Liver (tissue), 9 donors: Measurements from ENCODE around the gene DZIP1. TPM values are rescaled to one million over a fixed set of nuclear protein-coding genes. Genes with fewer than 3 reads are reported as not detected.

Experiments
- DNase-seq: peaks from one replicate; pipeline ENCODE4 v3.0.0-alpha.2; 2017; ENCODE audit warnings: low spot score
- H3K27ac ChIP-seq, 2 donors: one replicate each; pipeline ENCODE4 v1.7.0; 2013; ENCODE audit warnings: inconsistent platforms in 2 of 2, low read length in 2 of 2, control low read depth in 1 of 2, low read depth in 1 of 2, mild to moderate bottlenecking in 1 of 2
- H3K27me3 ChIP-seq, 4 donors: one replicate each; pipeline versions ENCODE4 v1.6.1 to v1.7.0; 2013; ENCODE audit warnings: low read length in 3 of 4, inconsistent platforms in 1 of 4, mild to moderate bottlenecking in 1 of 4, moderate library complexity in 1 of 4; ENCODE audit not compliant: control insufficient read depth in 4 of 4, insufficient read depth in 4 of 4
- H3K36me3 ChIP-seq, 4 donors: one replicate each; pipeline versions ENCODE4 v1.6.1 to v1.7.0; 2013; ENCODE audit warnings: low read length in 3 of 4, mild to moderate bottlenecking in 3 of 4, low read depth in 1 of 4, moderate library complexity in 1 of 4; ENCODE audit not compliant: control insufficient read depth in 4 of 4, insufficient read depth in 3 of 4
- H3K4me1 ChIP-seq, 4 donors: one replicate each; pipeline versions ENCODE4 v1.6.1 to v1.7.0; 2013; ENCODE audit warnings: low read length in 3 of 4, mild to moderate bottlenecking in 3 of 4, moderate library complexity in 1 of 4; ENCODE audit not compliant: control insufficient read depth in 4 of 4, insufficient read depth in 4 of 4
- H3K4me3 ChIP-seq, 3 donors: one replicate each; pipeline versions ENCODE4 v1.6.1 to v1.7.0; 2013; ENCODE audit warnings: low read length in 3 of 3, control low read depth in 1 of 3, low read depth in 1 of 3, mild to moderate bottlenecking in 1 of 3
- H3K9ac ChIP-seq, 2 donors: one replicate each; pipeline ENCODE4 v1.7.0; 2013; ENCODE audit warnings: low read length in 2 of 2, mild to moderate bottlenecking in 2 of 2, moderate library complexity in 2 of 2, control low read depth in 1 of 2, low read depth in 1 of 2
- H3K9me3 ChIP-seq, 4 donors: one replicate each; pipeline versions ENCODE4 v1.6.1 to v1.7.0; 2013; ENCODE audit warnings: low read length in 3 of 4; ENCODE audit not compliant: control insufficient read depth in 4 of 4
- EGR1 ChIP-seq, 2 donors: IDR thresholded peaks; 2 replicates each; pipeline ENCODE4 v1.6.1; 2016 to 2018; ENCODE audit warnings: antibody characterized with exemption in 2 of 2, low read depth in 2 of 2
- FOXA1 ChIP-seq: IDR thresholded peaks from 2 replicates; pipeline ENCODE4 v1.6.1; 2016; ENCODE audit warnings: antibody characterized with exemption
- FOXA2 ChIP-seq: IDR thresholded peaks from 2 replicates; pipeline ENCODE4 v1.6.1; 2016; ENCODE audit warnings: antibody characterized with exemption
- GABPA ChIP-seq, 2 donors: IDR thresholded peaks in 1 of 2; conservative IDR thresholded peaks in 1 of 2; 2 replicates each; pipeline ENCODE4 v1.6.1; 2016; ENCODE audit warnings: antibody characterized with exemption in 2 of 2, mild to moderate bottlenecking in 1 of 2, moderate library complexity in 1 of 2
- HNF4A ChIP-seq, 2 donors: conservative IDR thresholded peaks; 2 replicates each; pipeline ENCODE4 v1.6.1; 2016; ENCODE audit warnings: antibody characterized with exemption in 2 of 2, mild to moderate bottlenecking in 2 of 2
- HNF4G ChIP-seq: IDR thresholded peaks from 2 replicates; pipeline ENCODE4 v1.6.1; 2016; ENCODE audit warnings: antibody characterized with exemption
- JUND ChIP-seq, 2 donors: IDR thresholded peaks; 2 replicates each; pipeline ENCODE4 v1.6.1; 2016; ENCODE audit warnings: antibody characterized with exemption in 2 of 2
- NR2F2 ChIP-seq: IDR thresholded peaks from 2 replicates; pipeline ENCODE4 v1.6.1; 2016; ENCODE audit warnings: antibody characterized with exemption
- RAD21 ChIP-seq, 2 donors: IDR thresholded peaks; 2 replicates each; pipeline ENCODE4 v1.6.1; 2016; ENCODE audit warnings: antibody characterized with exemption in 2 of 2, mild to moderate bottlenecking in 2 of 2
- RXRA ChIP-seq, 2 donors: IDR thresholded peaks; 2 replicates each; pipeline ENCODE4 v1.6.1; 2017 to 2018; ENCODE audit warnings: antibody characterized with exemption in 2 of 2, mild to moderate bottlenecking in 1 of 2
- SP1 ChIP-seq: IDR thresholded peaks from 2 replicates; pipeline ENCODE4 v1.6.1; 2018; ENCODE audit warnings: antibody characterized with exemption, mild to moderate bottlenecking
- TAF1 ChIP-seq: conservative IDR thresholded peaks from 2 replicates; pipeline ENCODE4 v1.6.1; 2016; ENCODE audit warnings: antibody characterized with exemption, mild to moderate bottlenecking
- YY1 ChIP-seq: IDR thresholded peaks from 2 replicates; pipeline ENCODE4 v1.6.1; 2016; ENCODE audit warnings: antibody characterized with exemption, mild to moderate bottlenecking
- WGBS: extraction: QIAGEN DNeasy Blood & Tissue Kit; methylation state at CpG from one replicate; pipeline ENCODE4 v1.1.7; 2013; 5-methylcytosine and 5-hydroxymethylcytosine counted together
- polyA plus RNA-seq, 2 donors: library from polyadenylated mRNA; stranded (reverse) in 1 of 2; unstranded in 1 of 2; fragments of 200-250 nt in 1 of 2; fragments of >200 nt in 1 of 2; fragmentation: Nextera tagmentation in 1 of 2; extraction: Ambion mirVana in 1 of 2; gene quantifications; one replicate each; pipeline versions ENCODE4 v1.2.1 to v1.2.3, GENCODE V29; 2013 to 2015
- total RNA-seq, 2 donors: library from RNA; depleted of rRNA; stranded (reverse); fragments of >200 nt; gene quantifications; one replicate each; pipeline ENCODE4 v1.2.3, GENCODE V29; 2014
- TF ChIP-seq, protein P1 (sequence below): IDR thresholded peaks from 2 replicates; pipeline ENCODE4 v1.6.1; 2016; ENCODE audit warnings: antibody characterized with exemption
- TF ChIP-seq, protein P2 (sequence below): IDR thresholded peaks from 2 replicates; pipeline ENCODE4 v1.6.1; 2016; ENCODE audit warnings: antibody characterized with exemption
- TF ChIP-seq, protein P3 (sequence below): IDR thresholded peaks from 2 replicates; pipeline ENCODE4 v1.6.1; 2016; ENCODE audit warnings: antibody characterized with exemption
- TF ChIP-seq, protein P4 (sequence below): IDR thresholded peaks from 2 replicates; pipeline ENCODE4 v1.6.1; 2016; ENCODE audit warnings: antibody characterized with exemption, mild to moderate bottlenecking
- TF ChIP-seq, protein P5 (sequence below): fragments of 150-350 bp; IDR thresholded peaks from 2 replicates; pipeline ENCODE4 v1.5.1; 2017; ENCODE audit warnings: improper control_type of control experiment, low read depth, low read length; ENCODE audit not compliant: missing input control
- donor health status: healthy.
- donor health status: healthy.
- donor health status: healthy.
- donor health status: healthy.
- donor health status: healthy.

The DZIP1 gene
- total and polyA plus RNA-seq, 4 donors, result 0.46 to 2.0 (median 1.3) TPM

DNA sequence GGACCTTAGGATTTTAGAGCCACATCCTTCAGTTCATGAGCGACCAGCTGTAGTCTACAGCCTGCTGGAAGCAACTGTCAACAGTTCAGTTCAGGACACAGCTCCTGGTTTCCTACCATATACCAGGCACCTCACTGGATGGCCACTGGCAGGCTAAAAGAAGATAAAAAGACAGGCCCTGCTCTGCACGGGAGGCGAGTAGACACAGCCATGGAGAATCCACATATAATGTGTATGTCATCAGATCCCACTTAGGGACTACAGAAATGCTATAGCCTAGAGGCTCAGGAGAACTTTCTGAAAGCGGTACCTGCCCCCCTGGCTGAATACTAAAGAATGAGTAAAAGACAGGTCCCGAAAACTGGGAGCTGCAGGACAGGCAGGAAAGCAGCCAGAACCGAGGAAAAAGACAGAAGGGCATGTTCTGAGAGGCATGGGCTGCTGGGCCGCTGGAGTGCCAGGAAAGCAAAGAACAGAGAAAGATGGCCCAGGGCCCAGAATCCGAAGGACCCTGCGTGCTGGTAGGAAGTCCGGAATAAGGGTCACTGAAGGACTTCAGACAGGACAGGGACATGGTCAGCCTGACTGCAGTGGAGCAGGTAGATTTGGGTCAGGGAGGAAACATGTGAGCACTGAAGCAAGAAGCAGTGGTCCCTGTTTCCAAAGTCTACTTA, 23.5 kb downstream of the DZIP1 start:
- no peaks in the 10 kb centered on the region for H3K9me3 ChIP-seq
- 69% methylated on average over 10 of the region's 10 CpGs for WGBS
- TF ChIP-seq FOXA2, result no peak
- TF ChIP-seq NR2F2, result no peak
- no peak for TF ChIP-seq SP1
- TF ChIP-seq HNF4G, result no peak
- TF ChIP-seq, protein P1, sequence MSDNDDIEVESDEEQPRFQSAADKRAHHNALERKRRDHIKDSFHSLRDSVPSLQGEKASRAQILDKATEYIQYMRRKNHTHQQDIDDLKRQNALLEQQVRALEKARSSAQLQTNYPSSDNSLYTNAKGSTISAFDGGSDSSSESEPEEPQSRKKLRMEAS, result no peak
- TF ChIP-seq, protein P2, sequence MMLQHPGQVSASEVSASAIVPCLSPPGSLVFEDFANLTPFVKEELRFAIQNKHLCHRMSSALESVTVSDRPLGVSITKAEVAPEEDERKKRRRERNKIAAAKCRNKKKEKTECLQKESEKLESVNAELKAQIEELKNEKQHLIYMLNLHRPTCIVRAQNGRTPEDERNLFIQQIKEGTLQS, result no peak
- TF ChIP-seq FOXA1, result no peak
- TF ChIP-seq GABPA (IDR thresholded peaks at IDR 0.05 in 1 of 2, conservative IDR thresholded peaks at IDR 0.05 in 1 of 2), result no peak
- no peaks in the 10 kb centered on the region for H3K27me3 ChIP-seq
- no peak overlapping the region for H3K4me3 ChIP-seq
- no peak for DNase-seq
- H3K27ac ChIP-seq, result no peak overlapping the region
- peaks cover 0 to 2% (median 0%) of the 10 kb centered on the region in 4 donors for H3K4me1 ChIP-seq
- no peak overlapping the region for H3K9ac ChIP-seq
- H3K36me3 ChIP-seq, result no peaks in the 10 kb centered on the region

DNA sequence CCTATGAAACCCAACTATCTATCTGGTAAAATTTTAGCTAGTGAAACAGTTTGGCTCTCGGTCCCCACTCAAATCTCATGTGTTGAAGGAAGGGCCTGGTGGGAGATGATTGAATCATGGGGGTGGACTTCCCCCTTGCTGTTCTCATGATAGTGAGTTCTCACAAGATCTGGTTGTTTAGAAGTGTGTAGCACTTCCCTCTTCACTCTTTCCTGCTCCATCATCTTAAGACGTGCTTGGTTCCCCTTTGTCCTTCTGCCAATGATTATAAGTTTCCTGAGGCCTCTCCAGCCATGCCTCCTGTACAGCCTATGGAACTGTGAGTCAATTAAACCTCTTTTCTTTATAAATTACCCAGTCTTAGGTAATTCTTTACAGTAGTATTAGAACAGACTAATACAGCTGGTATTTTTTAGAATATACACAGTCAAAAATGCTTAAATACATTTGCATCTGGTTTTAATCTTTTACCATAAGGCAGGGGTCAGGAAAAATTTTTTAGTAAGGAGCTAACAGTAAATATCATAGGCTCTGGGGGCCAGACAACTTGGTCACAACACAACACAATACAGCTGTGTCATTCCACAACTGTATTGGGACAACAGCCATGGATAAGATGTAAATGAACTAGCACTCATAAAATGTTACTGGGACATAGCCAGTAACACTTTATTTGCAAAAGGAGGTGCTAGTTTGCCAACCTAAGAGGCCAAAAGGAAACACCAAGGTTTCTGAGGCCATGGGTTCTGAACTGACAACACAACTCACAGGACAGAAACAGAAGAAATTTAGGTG, 24.3 kb downstream of the DZIP1 start:
- no peak for TF ChIP-seq HNF4G
- TF ChIP-seq HNF4A (conservative IDR thresholded peaks at IDR 0.05), result no peak
- no peak for TF ChIP-seq YY1
- TF ChIP-seq NR2F2, result no peak
- TF ChIP-seq EGR1 (IDR thresholded peaks at IDR 0.05; ENCODE audit: low read depth in 2 of 2), result no peak
- TF ChIP-seq RAD21 (IDR thresholded peaks at IDR 0.05), result no peak
- TF ChIP-seq, protein P3, sequence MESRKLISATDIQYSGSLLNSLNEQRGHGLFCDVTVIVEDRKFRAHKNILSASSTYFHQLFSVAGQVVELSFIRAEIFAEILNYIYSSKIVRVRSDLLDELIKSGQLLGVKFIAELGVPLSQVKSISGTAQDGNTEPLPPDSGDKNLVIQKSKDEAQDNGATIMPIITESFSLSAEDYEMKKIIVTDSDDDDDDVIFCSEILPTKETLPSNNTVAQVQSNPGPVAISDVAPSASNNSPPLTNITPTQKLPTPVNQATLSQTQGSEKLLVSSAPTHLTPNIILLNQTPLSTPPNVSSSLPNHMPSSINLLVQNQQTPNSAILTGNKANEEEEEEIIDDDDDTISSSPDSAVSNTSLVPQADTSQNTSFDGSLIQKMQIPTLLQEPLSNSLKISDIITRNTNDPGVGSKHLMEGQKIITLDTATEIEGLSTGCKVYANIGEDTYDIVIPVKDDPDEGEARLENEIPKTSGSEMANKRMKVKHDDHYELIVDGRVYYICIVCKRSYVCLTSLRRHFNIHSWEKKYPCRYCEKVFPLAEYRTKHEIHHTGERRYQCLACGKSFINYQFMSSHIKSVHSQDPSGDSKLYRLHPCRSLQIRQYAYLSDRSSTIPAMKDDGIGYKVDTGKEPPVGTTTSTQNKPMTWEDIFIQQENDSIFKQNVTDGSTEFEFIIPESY, result no peak
- TF ChIP-seq GABPA (IDR thresholded peaks at IDR 0.05 in 1 of 2, conservative IDR thresholded peaks at IDR 0.05 in 1 of 2), result no peak
- TF ChIP-seq, protein P4, sequence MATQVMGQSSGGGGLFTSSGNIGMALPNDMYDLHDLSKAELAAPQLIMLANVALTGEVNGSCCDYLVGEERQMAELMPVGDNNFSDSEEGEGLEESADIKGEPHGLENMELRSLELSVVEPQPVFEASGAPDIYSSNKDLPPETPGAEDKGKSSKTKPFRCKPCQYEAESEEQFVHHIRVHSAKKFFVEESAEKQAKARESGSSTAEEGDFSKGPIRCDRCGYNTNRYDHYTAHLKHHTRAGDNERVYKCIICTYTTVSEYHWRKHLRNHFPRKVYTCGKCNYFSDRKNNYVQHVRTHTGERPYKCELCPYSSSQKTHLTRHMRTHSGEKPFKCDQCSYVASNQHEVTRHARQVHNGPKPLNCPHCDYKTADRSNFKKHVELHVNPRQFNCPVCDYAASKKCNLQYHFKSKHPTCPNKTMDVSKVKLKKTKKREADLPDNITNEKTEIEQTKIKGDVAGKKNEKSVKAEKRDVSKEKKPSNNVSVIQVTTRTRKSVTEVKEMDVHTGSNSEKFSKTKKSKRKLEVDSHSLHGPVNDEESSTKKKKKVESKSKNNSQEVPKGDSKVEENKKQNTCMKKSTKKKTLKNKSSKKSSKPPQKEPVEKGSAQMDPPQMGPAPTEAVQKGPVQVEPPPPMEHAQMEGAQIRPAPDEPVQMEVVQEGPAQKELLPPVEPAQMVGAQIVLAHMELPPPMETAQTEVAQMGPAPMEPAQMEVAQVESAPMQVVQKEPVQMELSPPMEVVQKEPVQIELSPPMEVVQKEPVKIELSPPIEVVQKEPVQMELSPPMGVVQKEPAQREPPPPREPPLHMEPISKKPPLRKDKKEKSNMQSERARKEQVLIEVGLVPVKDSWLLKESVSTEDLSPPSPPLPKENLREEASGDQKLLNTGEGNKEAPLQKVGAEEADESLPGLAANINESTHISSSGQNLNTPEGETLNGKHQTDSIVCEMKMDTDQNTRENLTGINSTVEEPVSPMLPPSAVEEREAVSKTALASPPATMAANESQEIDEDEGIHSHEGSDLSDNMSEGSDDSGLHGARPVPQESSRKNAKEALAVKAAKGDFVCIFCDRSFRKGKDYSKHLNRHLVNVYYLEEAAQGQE, result no peak
- TF ChIP-seq RXRA (IDR thresholded peaks at IDR 0.05), result no peak
- TF ChIP-seq, protein P5, sequence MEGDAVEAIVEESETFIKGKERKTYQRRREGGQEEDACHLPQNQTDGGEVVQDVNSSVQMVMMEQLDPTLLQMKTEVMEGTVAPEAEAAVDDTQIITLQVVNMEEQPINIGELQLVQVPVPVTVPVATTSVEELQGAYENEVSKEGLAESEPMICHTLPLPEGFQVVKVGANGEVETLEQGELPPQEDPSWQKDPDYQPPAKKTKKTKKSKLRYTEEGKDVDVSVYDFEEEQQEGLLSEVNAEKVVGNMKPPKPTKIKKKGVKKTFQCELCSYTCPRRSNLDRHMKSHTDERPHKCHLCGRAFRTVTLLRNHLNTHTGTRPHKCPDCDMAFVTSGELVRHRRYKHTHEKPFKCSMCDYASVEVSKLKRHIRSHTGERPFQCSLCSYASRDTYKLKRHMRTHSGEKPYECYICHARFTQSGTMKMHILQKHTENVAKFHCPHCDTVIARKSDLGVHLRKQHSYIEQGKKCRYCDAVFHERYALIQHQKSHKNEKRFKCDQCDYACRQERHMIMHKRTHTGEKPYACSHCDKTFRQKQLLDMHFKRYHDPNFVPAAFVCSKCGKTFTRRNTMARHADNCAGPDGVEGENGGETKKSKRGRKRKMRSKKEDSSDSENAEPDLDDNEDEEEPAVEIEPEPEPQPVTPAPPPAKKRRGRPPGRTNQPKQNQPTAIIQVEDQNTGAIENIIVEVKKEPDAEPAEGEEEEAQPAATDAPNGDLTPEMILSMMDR, result no peak
- no peak for TF ChIP-seq FOXA2
- no peak for TF ChIP-seq SP1
- TF ChIP-seq, protein P1, result no peak
- no peak for TF ChIP-seq JUND (IDR thresholded peaks at IDR 0.05)
- no peak for TF ChIP-seq TAF1
- TF ChIP-seq FOXA1, result no peak
- TF ChIP-seq, protein P2, result no peak
- Histone ChIP-seq H3K27ac (no peak overlapping the region), H3K36me3 (no peaks in the 10 kb centered on the region)

More for the DNA sequence above, 24.3 kb downstream of the DZIP1 start:
- Histone ChIP-seq H3K4me1 (peaks cover 0 to 2% (median 0%) of the 10 kb centered on the region in 4 donors), H3K9ac (no peak overlapping the region), H3K4me3 (no peak overlapping the region), H3K27me3 (no peaks in the 10 kb centered on the region), H3K9me3 (no peaks in the 10 kb centered on the region)
- no peak for DNase-seq
- 78% methylated on average over 2 of the region's 2 CpGs for WGBS
